Stimulated activated naive CD4-positive, alpha-beta T cell treated with Interleukin-2 at 50 U/mL for 16 hours (primary cell): ENCODE measurements around the gene SPPL2C.
A peak's percentile ranks its signal among the peaks of the same experiment; 100 is the strongest.

Experiments
- DNase-seq: peaks from one replicate; lab custom pipeline; 2025; lab: John Stamatoyannopoulos, UW

Gene SPPL2C

GRCh38 chr17:45883063-45883462, 38.4 kb downstream of the SPPL2C start:
- no peak for DNase-seq

- DNase-seq = no peak
Observed at GRCh38 chr17:45886852-45887251, 42.2 kb downstream of the SPPL2C start.

GRCh38 chr17:45888392-45888791, 43.7 kb downstream of the SPPL2C start:
- no peak for DNase-seq

GRCh38 chr17:45889579-45889978, 44.9 kb downstream of the SPPL2C start:
- DNase-seq = no peak

- no peak for DNase-seq
Observed at GRCh38 chr17:45893725-45894021, 49.0 kb downstream of the SPPL2C start.

- peak; percentile 76 for DNase-seq
Observed at GRCh38 chr17:45894022-45894784, 49.5 kb downstream of the SPPL2C start, which contains the start of gene MAPT. MAPT (plus strand) TSS chr17:45894554; CDS start chr17:45962338, 67,784 bp downstream.

GRCh38 chr17:45895304-45895968, 50.8 kb downstream of the SPPL2C start:
- DNase-seq = no peak

GRCh38 chr17:45895969-45896785, 51.5 kb downstream of the SPPL2C start:
- DNase-seq = no peak
